Tibial artery (tissue), 4 donors: ENCODE results near the gene NAP1L1.

Source experiments
- DNase-seq, 2 donors: peaks; one replicate each; pipeline ENCODE4 v3.0.0-alpha.2; 2019
- H3K27ac ChIP-seq, 2 donors: fragments of 200-600 bp; sonication (generic) in 1 of 2; 1 replicate in 1 of 2; 2 replicates in 1 of 2; pipeline ENCODE4 v1.5.1; 2018 to 2019; ENCODE audit warnings: mild to moderate bottlenecking in 1 of 2
- H3K27me3 ChIP-seq, 2 donors: fragments of 200-600 bp; sonication (generic) in 1 of 2; one replicate each; pipeline versions ENCODE4 v1.5.1 to v1.6.0; 2016 to 2019
- H3K36me3 ChIP-seq, 3 donors: fragments of 200-600 bp; sonication (generic) in 2 of 3; one replicate each; pipeline ENCODE4 v1.5.1; 2016 to 2019; ENCODE audit warnings: mild to moderate bottlenecking in 2 of 3
- H3K4me1 ChIP-seq, 4 donors: fragments of 200-600 bp; sonication (generic) in 2 of 4; 1 replicate in 3 of 4; 2 replicates in 1 of 4; pipeline ENCODE4 v1.5.1; 2016 to 2019
- H3K4me3 ChIP-seq, 2 donors: fragments of 200-600 bp; sonication (generic) in 1 of 2; 1 replicate in 1 of 2; 2 replicates in 1 of 2; pipeline ENCODE4 v1.5.1; 2018 to 2019; ENCODE audit warnings: mild to moderate bottlenecking in 2 of 2
- H3K9me3 ChIP-seq, 3 donors: fragments of 200-600 bp; sonication (generic) in 1 of 3; one replicate each; pipeline ENCODE4 v1.5.1; 2016 to 2019
- intact Hi-C: fragments of 100-400 bp; cut with DNase I; formaldehyde crosslinking; loops from one replicate; pipeline ENCODE4 v1.15.0; 2023; ENCODE audit warnings: low total_unique reads
- TF ChIP-seq, protein P1 (sequence below), 2 experiments: fragments of 200-600 bp in 1 of 2; fragments of 450-650 bp in 1 of 2; IDR thresholded peaks; one replicate each; pipeline ENCODE4 v1.5.1; 2017 to 2019; ENCODE audit warnings: antibody characterized with exemption in 2 of 2, mild to moderate bottlenecking in 1 of 2, moderate library complexity in 1 of 2

The NAP1L1 gene, protein sequence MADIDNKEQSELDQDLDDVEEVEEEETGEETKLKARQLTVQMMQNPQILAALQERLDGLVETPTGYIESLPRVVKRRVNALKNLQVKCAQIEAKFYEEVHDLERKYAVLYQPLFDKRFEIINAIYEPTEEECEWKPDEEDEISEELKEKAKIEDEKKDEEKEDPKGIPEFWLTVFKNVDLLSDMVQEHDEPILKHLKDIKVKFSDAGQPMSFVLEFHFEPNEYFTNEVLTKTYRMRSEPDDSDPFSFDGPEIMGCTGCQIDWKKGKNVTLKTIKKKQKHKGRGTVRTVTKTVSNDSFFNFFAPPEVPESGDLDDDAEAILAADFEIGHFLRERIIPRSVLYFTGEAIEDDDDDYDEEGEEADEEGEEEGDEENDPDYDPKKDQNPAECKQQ

DNA sequence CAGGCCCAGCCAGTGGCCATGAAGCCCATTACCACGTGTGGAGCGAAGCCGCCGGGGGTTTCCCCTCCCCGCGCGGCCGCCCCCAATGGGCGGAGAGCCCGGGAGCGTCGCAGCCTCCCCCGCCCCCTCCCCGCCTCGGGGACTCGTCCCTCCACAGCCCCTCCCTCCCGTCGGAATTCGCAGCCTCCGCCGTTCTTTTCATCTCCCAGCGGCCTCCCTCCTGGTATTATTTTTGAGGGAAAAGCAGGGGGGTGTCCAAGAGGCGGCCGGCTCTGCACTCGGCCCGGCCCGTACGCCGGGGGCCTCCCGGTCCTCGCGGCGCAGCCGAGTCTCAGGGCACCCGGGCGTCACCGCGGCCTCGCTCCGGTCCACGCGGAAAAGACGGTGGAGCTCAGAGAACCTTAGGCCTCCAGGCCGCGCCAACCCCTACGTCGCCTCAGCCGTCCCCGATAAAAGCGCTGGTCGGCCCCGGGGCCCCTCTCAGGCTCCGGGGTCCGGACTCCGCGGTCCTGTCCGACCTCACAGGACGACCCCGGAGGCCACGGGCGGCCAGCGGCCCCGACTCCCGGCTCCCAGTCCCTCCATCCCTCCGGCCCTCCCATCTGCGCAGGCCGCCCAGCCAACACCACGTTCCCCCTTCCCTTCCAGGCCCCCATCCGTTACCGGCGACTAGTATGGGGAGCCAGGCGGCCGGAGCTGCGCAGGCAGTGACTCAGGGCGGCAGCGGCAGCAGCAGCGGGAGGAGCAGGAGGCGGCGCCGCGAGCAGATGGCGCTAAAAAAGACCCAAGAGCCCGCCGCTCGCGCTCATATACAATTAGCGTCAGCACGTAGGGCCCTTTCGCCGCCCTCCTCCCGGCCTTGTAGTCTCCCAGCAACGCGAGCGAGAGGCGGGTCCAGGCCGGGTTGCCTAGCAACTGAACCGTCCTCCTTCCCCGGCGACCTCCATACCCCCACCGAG lies at the start of gene NAP1L1:
Gene NAP1L1 (minus strand): TSS at position 782 of the 959 bp plus-strand sequence. CDS start 10,466 bp downstream, outside the sequence.
- intact Hi-C loops = loop anchor here (10.0 kb wide), 1 partner anchor 261 kb away; the partner anchor contains the start of gene BBS10
- TF ChIP-seq, protein P1, sequence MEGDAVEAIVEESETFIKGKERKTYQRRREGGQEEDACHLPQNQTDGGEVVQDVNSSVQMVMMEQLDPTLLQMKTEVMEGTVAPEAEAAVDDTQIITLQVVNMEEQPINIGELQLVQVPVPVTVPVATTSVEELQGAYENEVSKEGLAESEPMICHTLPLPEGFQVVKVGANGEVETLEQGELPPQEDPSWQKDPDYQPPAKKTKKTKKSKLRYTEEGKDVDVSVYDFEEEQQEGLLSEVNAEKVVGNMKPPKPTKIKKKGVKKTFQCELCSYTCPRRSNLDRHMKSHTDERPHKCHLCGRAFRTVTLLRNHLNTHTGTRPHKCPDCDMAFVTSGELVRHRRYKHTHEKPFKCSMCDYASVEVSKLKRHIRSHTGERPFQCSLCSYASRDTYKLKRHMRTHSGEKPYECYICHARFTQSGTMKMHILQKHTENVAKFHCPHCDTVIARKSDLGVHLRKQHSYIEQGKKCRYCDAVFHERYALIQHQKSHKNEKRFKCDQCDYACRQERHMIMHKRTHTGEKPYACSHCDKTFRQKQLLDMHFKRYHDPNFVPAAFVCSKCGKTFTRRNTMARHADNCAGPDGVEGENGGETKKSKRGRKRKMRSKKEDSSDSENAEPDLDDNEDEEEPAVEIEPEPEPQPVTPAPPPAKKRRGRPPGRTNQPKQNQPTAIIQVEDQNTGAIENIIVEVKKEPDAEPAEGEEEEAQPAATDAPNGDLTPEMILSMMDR (IDR thresholded peaks at IDR 0.05) = no peak
- H3K9me3 ChIP-seq = peaks cover 0 to 4% (median 1%) of the 10 kb centered on the region in 3 donors
- peak within 1 kb of the TSS; percentile 89 to 92 for H3K4me3 ChIP-seq
- peak; percentile 98 for DNase-seq
- H3K4me1 ChIP-seq = peaks cover 0 to 25% (median 12%) of the 10 kb centered on the region in 4 donors
- H3K27me3 ChIP-seq = no peaks in the 10 kb centered on the region
- peaks cover 0 to 1% (median 0%) of the 10 kb centered on the region in 3 donors for H3K36me3 ChIP-seq
- H3K27ac ChIP-seq = peak within 1 kb of the TSS; percentile 98 to 99

DNA sequence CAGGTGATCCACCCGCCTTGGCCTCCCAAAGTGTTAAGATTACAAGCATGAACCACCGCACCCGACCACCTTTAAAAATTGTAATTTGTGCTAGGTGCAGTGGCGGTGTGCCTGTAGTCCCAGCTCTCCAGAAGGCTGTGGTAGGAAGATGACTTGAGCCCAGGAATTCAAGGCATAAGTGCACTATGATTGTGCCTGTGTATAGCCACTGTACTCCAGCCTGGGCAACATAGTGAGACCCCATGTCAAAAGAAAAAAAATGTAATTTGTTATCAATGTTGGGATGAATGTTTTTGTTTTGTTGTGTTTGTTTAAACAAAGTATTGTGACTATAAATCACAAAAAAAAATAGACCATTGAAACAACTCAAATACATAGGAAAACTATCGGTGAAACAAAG lies 43.1 kb upstream of the NAP1L1 start:
- intact Hi-C loops = no loop called here

DNA sequence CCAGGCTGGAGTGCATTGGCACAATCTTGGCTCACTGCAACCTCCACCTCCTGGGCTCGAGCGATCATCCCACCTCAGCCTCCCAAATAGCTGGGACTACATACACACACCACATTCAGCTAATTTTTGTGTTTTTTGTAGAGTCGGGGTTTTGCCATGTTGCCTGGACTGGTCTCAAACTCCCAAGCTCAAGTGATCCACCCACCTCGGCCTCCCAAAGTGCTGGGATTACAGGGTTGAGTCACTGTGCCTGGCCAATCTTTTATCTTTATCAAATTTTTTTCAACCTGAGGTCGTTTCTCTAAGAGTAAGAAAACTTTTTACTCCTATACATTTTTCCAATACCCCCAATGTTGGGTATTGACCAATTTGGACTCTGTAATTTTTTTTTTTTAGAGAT lies 40.0 kb upstream of the NAP1L1 start:
- no peaks in the 10 kb centered on the region for H3K9me3 ChIP-seq
- no peak for DNase-seq
- H3K27me3 ChIP-seq = no peaks in the 10 kb centered on the region
- TF ChIP-seq, protein P1 (IDR thresholded peaks at IDR 0.05) = no peak
- H3K36me3 ChIP-seq = no peaks in the 10 kb centered on the region
- H3K27ac ChIP-seq = no peak overlapping the region
- no peak overlapping the region for H3K4me3 ChIP-seq
- no peaks in the 10 kb centered on the region for H3K4me1 ChIP-seq
- intact Hi-C loops = no loop called here

More for the DNA sequence above, 43.1 kb upstream of the NAP1L1 start:
- no peak for DNase-seq
- H3K4me3 ChIP-seq = no peak overlapping the region
- H3K4me1 ChIP-seq = no peaks in the 10 kb centered on the region
- TF ChIP-seq, protein P1 (IDR thresholded peaks at IDR 0.05) = no peak
- no peaks in the 10 kb centered on the region for H3K9me3 ChIP-seq
- no peak overlapping the region for H3K27ac ChIP-seq
- H3K36me3 ChIP-seq = no peaks in the 10 kb centered on the region
- H3K27me3 ChIP-seq = no peaks in the 10 kb centered on the region

DNA sequence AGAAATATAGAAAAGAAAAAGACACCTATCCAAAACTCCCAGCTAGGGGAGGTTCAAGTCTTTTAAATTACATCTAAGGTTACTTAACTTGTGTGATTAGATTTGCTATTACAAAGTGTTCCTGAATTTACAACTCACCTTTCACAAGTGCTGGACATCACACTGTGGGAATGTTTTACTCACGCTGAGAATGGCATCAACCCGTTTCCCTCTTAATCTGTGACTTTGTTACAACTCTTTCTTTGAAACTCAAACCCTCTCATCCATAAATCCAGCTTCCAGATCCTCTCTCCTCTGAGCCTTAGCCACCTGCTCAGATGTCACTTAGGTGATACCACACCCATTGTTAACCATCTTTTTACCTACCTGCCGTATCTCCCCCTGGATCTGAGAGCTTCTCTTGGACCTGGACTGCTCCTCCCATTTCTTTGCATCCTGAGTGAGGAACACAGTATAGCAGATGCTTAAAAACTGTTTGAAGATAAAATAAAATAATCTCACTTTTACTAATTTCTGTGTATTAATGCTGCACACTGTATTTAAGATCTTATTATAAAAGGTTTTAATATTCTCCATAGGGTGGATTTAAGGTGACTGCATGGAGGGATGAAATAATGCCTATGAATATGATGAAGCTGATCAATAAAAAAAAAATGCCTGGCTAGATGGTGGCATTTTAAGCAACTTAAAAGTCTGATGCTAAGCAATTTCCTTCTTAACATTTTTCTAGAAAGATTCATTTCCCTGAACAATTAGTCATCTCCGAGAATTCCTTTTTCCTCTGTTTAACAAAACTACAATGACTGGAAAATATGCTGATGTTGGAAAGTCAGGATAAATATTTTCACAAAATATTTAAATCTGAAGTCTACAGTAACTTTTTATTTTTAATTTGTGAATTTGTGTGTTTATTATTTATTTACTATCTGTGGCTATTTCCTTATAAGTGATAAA lies 39.1 kb upstream of the NAP1L1 start:
- intact Hi-C loops = no loop called here
- TF ChIP-seq, protein P1 (IDR thresholded peaks at IDR 0.05) = no peak
- Histone ChIP-seq H3K36me3 (no peaks in the 10 kb centered on the region), H3K4me1 (no peaks in the 10 kb centered on the region), H3K9me3 (no peaks in the 10 kb centered on the region), H3K27me3 (no peaks in the 10 kb centered on the region), H3K4me3 (no peak overlapping the region), H3K27ac (no peak overlapping the region)
- DNase-seq = no peak

DNA sequence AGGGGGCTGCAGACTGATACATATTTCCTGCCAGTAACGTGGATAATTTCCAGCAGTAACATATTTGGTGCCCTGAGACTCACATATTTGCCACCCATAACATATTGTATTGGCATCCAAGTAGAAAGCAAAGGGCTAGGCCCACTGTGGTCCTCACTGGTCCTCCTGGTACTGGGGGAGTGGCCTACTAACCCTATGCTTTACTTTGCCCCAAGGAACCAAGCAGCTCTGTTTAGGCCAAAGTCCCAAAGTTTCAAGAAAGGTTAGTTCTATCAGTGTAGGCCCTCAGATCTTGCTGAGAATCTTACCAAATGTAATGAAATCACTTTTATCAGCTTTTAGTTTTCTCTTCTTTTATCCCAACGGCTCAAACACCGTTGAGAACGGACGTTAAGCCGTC lies 35.4 kb upstream of the NAP1L1 start:
- intact Hi-C loops = no loop called here
- Histone ChIP-seq H3K36me3 (no peaks in the 10 kb centered on the region), H3K9me3 (no peaks in the 10 kb centered on the region), H3K27me3 (no peaks in the 10 kb centered on the region), H3K4me3 (no peak overlapping the region), H3K4me1 (no peaks in the 10 kb centered on the region), H3K27ac (no peak overlapping the region)
- TF ChIP-seq, protein P1 (IDR thresholded peaks at IDR 0.05) = no peak
- DNase-seq = no peak
